Activated CD4-positive, alpha-beta T cell treated with anti-CD3 and anti-CD28 coated beads for 24 hours (primary cell): ENCODE results near the gene ZBTB16.

Experiments
- DNase-seq, 2 donors: peaks; one replicate each; pipeline ENCODE4 v3.0.0-alpha.2; 2020; ENCODE audit warnings: low read depth in 2 of 2

Gene ZBTB16

GRCh38 chr11:114106047-114106446 is 46.5 kb downstream of the ZBTB16 start:
- no peak for DNase-seq

- no peak for DNase-seq
Observed at GRCh38 chr11:114106986-114107385, 47.5 kb downstream of the ZBTB16 start.

GRCh38 chr11:114108501-114109205 is 49.1 kb downstream of the ZBTB16 start:
- DNase-seq = no peak

- DNase-seq = no peak
Observed at GRCh38 chr11:114109206-114110090, 49.9 kb downstream of the ZBTB16 start.

GRCh38 chr11:114110123-114110522 is 50.6 kb downstream of the ZBTB16 start:
- DNase-seq = no peak

- DNase-seq = no peak
Observed at GRCh38 chr11:114110952-114111947, 51.7 kb downstream of the ZBTB16 start.

GRCh38 chr11:114115451-114115928 is 56.0 kb downstream of the ZBTB16 start:
- DNase-seq = no peak

GRCh38 chr11:114116357-114116756 is 56.8 kb downstream of the ZBTB16 start:
- no peak for DNase-seq

- DNase-seq = no peak
Observed at GRCh38 chr11:114116800-114117199, 57.3 kb downstream of the ZBTB16 start.

- DNase-seq = no peak
Observed at GRCh38 chr11:114120606-114121005, 61.1 kb downstream of the ZBTB16 start.

GRCh38 chr11:114121138-114121537 is 61.6 kb downstream of the ZBTB16 start:
- DNase-seq = no peak

GRCh38 chr11:114121804-114122504 is 62.4 kb downstream of the ZBTB16 start:
- no peak for DNase-seq

- no peak for DNase-seq
Observed at GRCh38 chr11:114122686-114123085, 63.2 kb downstream of the ZBTB16 start.

GRCh38 chr11:114123692-114124330 is 64.3 kb downstream of the ZBTB16 start:
- no peak for DNase-seq

GRCh38 chr11:114124601-114125144 is 65.2 kb downstream of the ZBTB16 start:
- no peak for DNase-seq

- DNase-seq = no peak
Observed at GRCh38 chr11:114125531-114125930, 66.0 kb downstream of the ZBTB16 start.

- DNase-seq = no peak
Observed at GRCh38 chr11:114125959-114126358, 66.4 kb downstream of the ZBTB16 start.

GRCh38 chr11:114128399-114128798 is 68.9 kb downstream of the ZBTB16 start:
- no peak for DNase-seq

GRCh38 chr11:114129142-114129541 is 69.6 kb downstream of the ZBTB16 start:
- DNase-seq = no peak

- DNase-seq = no peak
Observed at GRCh38 chr11:114129699-114130098, 70.2 kb downstream of the ZBTB16 start.
